GM20000 (cell line): ENCODE data around the gene ABCE1.

Experiments
- DNase-seq: peaks from one replicate; pipeline ENCODE4 v3.0.0; 2012; ENCODE audit warnings: low spot score
- TF ChIP-seq, protein P1 (sequence below): IDR thresholded peaks from 2 replicates; pipeline ENCODE4 v1.5.1; 2012; ENCODE audit warnings: mild to moderate bottlenecking, control low read depth; ENCODE audit errors: extremely low read depth, missing control alignments

The ABCE1 gene

GRCh38 chr4:145177511-145177905 lies 79.4 kb downstream of the ABCE1 start:
- no peak for DNase-seq

DNA sequence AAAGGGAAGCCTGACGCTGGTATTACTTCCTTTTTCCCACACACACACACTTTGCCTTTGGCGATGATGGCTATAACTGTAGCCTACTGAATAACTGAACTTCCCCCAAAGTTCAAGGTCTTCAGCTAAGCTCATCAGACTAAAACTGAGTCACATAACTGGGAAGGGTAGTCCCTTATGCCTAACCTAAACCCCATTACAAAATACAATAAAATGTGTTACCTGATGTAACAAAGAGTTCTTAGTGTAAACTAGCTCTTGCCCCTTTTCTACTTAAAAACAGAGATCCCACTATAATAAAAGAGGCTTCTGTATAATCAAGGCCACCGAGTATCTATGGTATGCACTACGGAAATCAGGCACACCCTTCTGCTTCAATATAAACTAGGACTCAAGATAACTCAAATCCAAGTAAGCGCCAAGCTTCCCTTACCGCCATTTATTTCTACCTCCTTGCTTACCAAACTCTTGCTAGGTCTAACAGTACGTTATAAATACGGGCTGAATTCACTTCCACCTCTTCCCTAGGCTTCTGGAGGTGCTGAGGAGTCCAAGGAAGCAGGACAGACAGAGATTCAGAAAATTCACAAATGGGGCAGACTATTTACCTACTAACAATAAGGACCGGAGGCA lies 79.9 kb downstream of the ABCE1 start:
- no peak for DNase-seq
- TF ChIP-seq, protein P1, sequence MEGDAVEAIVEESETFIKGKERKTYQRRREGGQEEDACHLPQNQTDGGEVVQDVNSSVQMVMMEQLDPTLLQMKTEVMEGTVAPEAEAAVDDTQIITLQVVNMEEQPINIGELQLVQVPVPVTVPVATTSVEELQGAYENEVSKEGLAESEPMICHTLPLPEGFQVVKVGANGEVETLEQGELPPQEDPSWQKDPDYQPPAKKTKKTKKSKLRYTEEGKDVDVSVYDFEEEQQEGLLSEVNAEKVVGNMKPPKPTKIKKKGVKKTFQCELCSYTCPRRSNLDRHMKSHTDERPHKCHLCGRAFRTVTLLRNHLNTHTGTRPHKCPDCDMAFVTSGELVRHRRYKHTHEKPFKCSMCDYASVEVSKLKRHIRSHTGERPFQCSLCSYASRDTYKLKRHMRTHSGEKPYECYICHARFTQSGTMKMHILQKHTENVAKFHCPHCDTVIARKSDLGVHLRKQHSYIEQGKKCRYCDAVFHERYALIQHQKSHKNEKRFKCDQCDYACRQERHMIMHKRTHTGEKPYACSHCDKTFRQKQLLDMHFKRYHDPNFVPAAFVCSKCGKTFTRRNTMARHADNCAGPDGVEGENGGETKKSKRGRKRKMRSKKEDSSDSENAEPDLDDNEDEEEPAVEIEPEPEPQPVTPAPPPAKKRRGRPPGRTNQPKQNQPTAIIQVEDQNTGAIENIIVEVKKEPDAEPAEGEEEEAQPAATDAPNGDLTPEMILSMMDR, result no peak

More at GRCh38 chr4:145177511-145177905, 79.4 kb downstream of the ABCE1 start:
- TF ChIP-seq, protein P1, result no peak

DNA sequence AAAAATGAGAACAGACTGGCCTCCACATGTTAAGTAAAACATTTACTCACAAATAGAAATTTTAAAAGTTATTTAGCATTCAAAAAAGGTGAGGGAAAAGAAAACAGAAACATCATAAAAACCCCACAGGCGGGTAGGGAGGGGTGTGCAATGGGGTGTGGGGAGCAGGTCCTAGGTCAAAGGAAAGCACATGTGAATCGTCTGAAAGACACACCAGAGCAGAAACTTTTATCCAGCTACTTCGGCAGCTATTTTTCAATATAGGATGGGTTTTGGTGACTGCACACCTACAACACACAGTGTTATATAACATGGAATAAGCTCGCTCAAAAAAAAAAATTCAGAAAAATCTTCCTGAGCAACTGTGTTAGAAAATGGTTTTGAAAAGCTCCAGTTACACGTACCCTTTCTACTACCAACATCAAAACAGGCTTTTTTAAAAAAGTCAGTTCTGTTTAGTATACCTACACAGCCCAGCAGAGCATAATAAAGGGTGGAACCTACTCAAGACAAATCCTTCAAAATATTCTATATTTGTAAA lies 80.7 kb downstream of the ABCE1 start:
- DNase-seq, result peak; percentile 42
- TF ChIP-seq, protein P1, result no peak
